ENCODE data around the gene RNF10. TPM values are rescaled to one million over a fixed set of nuclear protein-coding genes. Genes with fewer than 3 reads are reported as not detected.
A peak's percentile ranks its signal among the peaks of the same experiment; 100 is the strongest.
"Not testable (repeated sequence)": the region's sequence is repeated elsewhere in the genome, so short reads cannot be mapped to it uniquely, and the experiment has no call there.

RNF10 gene
- total RNA-seq, 1 donor from 2014 or later = 108 TPM

DNA sequence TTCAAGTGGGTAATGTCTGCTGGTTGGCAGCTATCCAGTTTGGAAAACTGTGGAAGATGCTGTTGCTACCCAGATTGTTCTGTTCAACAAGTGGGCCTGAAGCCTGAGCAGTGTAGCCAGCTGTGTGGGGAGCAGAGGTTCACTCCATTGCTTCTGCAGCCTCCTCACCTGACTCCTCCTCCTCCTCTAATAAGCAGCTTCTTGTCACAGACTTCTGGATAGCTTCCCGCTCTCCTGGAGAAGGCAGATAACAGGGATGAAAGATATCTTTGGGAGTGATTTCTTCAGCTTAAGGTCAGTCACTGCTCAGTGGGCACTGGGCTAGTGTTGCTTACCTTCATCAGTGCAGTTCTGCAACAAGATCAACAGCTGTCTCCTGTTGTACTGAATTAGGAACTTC is 45.0 kb downstream of the RNF10 start:
- no peak for DNase-seq (ENCODE audit: low read depth, low spot score)

- peak; percentile 91 for DNase-seq (ENCODE audit: low read depth, low spot score)
Observed at GRCh38 chr12:120580787-120581723, 46.9 kb downstream of the RNF10 start, which contains the start of gene POP5. POP5 (minus strand) TSS chr12:120581402; CDS start chr12:120581362, 40 bp downstream.

GRCh38 chr12:120581998-120582397 is 47.8 kb downstream of the RNF10 start:
- DNase-seq (ENCODE audit: low read depth, low spot score) = no peak

DNA sequence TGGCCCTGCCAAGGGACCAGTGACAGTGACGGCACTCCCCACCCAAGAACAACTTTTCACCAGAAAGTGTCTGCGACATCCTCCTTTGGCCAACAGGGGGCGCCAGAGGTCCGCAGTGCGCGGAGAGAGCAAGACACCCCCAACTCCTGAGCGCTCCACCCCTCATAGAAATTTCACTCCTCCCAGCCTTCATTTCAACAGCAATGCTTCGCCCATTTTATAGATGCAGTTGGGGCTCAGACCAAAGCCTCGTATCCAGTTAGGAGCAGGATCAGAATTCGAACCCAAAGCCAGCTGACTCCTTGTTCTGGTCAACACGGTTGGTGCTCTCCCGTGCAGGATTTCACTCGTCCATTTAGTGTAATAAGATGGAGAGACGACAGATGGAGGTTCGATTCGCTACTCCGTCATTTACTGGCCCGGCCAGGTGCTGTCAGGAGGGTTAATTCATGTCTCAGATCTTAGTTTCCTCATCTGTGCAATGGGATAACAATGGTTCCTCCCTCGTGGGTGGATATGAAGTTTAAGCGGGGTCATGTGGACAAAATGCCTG is 49.4 kb downstream of the RNF10 start:
- peak; percentile 19 for DNase-seq (ENCODE audit: low read depth, low spot score)

- no peak for DNase-seq (ENCODE audit: low read depth, low spot score)
Observed at GRCh38 chr12:120584343-120585149, 50.4 kb downstream of the RNF10 start.

- no peak for DNase-seq (ENCODE audit: low read depth, low spot score)
Observed at GRCh38 chr12:120586206-120586605, 52.0 kb downstream of the RNF10 start.

- no peak for DNase-seq (ENCODE audit: low read depth, low spot score)
Observed at GRCh38 chr12:120586860-120587259, 52.7 kb downstream of the RNF10 start.

GRCh38 chr12:120588371-120588770 is 54.2 kb downstream of the RNF10 start:
- no peak for DNase-seq (ENCODE audit: low read depth, low spot score)

DNA sequence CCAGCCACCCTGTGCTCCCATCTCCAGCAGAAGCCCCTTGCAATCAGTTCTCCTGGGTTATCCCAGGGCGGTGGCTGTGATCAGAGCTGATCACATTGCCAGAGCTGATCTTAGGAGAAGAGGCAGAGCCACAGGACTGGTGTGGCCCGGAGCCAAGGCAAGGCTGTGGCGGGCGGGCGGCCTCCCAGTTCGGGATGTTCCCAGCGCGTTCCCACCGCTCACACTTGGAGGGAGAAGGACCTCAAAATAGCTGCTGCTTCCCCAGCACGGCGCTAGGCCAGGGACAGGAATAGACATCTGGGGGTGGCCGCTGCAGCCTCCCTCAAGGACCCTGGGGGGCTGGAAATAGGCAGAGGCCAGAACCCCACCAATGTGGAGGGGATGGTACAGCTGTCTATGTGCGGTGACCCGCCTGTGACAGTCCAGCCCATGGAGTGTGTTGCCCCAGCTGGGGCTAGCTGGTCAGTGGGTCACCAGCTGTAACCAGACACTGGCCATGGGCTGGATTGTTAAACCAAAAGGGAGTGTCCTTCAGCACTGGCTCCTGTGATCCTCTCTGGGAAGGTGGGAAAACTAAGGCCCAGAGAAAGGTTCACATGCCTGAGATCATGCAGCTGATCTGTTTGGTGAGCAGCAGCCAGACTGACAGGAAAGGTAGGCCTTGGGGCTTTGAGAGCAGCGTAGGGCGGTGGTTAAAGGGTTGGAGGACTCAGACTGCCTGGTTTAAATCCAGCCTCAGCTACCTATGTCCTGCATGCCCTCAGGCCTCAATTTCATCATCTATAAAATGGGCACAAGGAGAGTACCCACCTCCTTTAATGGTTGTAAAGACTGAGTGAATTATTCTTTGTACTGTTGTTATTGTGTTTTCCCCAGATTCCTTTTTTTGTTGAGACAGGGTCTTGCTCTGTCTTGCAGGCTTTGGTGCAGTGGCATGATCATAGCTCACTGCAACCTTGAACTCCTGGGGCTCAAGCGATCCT is 55.1 kb downstream of the RNF10 start:
- no peak for DNase-seq (ENCODE audit: low read depth, low spot score)

- no peak for DNase-seq (ENCODE audit: low read depth, low spot score)
Observed at GRCh38 chr12:120590741-120591407, 56.7 kb downstream of the RNF10 start.

- DNase-seq (ENCODE audit: low read depth, low spot score) = no peak
Observed at GRCh38 chr12:120592121-120593049, 58.2 kb downstream of the RNF10 start.

GRCh38 chr12:120596901-120597300 is 62.7 kb downstream of the RNF10 start:
- DNase-seq (ENCODE audit: low read depth, low spot score) = no peak

DNA sequence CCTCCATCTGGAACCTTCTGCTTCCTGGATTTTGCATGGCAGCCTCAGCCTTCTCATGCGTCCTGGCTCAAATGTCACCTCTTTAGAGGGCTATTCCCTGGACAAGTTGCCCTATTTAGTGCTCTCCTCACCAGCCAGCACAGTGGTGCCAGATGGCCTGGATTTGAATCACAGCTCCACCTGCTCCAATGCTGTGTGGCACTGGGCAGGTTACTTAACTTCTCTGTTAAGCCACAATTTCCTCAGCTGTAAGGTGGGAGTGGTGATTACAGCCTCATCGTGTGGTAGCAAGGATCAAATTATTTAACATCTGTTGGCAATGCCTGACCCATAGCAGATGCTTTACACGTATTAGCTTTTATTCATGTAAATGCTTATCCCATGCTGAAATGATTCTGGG is 63.7 kb downstream of the RNF10 start:
- no peak for DNase-seq (ENCODE audit: low read depth, low spot score)

DNA sequence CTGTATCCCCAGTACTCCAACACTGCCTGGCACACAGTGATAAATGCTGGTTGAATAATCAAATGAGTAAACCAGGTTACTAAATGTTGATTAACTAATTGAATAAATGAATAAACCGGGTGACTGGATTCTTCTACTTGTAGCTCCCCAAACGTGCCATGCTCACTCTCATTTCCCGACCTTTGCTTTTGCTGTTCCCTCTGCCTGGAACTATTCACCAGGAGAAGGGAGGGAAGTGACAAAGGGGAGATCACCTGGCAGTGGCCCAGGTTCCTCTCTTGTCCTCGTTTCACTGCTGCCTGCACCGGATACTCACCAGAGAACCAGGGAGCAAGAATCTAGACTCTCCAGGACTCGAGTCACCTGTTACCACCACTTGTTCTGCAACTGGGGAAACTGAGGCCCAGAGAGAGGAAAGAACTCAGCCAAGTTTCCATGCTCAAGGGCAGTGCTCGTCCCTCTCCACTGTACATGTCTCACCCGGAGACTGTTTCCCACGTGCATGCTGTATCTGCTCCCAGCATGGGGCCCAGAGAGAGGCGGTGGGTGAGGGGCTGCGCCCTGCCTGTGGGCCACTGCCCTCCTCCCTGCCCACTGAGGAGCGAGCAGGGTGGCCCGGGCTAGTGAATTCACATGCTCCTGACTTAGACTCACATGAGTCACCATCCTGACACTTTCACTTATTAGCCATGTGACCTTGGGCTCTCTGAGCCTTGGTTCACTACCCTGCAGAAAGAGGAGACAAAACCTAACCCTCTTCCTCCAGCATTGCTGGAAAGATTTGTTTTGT is 64.7 kb downstream of the RNF10 start:
- no peak for DNase-seq (ENCODE audit: low read depth, low spot score)

DNA sequence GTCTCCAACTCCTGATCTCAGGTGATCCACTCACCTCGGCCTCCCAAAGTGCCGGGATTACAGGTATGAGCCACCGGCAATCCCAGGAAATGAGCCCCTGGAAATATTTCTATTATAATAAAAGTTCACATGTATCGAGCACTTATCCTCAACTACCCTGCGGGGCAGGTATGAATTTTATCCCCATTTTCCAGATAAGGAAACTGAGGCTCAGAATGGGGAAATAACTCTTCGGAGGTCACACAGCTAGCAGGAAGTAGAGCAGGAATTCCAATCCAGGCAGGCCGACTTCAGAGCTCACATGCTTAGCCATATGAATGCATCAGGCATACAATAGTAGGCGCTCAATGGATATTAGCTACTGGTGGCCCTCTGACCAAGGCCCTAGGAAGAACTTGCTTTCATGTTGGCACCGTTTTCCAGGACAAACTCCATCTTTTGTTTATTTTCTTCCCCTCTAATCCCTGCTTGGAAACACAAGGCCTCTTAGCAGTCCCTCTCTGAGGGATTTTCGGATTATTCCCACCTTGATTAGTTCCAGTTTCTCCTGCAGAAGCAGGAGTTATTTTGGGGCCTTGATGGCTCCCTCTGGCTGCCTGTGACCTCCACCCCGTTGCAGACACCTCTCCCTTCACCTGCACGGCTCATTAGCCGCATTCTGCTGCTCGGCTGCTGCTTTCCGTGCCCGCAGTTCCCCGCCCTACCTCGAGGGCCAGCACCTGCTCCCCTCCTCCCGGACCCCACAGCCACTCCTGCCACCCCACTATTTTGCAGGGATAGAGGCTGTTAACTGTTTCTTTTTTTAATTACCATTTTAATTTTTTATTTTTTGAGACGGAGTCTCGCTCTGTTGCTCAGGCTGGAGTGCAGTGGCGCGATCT is 65.8 kb downstream of the RNF10 start:
- DNase-seq (ENCODE audit: low read depth, low spot score) = no peak

DNA sequence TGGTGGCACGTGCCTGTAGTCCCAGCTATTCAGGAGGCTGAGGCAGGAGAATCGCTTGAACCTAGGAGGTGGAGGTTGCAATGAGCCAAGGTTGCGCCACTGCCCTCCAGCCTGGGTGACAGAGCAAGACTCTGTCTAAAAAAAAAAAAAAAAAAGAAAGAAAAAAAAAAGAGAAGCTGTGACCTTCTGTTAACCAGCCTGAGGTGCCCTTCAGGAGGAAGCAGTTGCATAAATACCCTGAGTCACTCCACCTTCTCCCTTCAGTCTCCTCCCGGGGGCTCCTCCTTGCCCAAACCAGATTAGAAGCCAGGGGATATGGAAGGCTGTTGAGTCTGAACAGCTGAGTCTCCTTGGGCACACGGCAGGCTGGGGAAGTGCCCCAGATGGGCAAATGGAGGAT is 68.3 kb downstream of the RNF10 start:
- DNase-seq (ENCODE audit: low read depth, low spot score) = not testable (repeated sequence)

DNA sequence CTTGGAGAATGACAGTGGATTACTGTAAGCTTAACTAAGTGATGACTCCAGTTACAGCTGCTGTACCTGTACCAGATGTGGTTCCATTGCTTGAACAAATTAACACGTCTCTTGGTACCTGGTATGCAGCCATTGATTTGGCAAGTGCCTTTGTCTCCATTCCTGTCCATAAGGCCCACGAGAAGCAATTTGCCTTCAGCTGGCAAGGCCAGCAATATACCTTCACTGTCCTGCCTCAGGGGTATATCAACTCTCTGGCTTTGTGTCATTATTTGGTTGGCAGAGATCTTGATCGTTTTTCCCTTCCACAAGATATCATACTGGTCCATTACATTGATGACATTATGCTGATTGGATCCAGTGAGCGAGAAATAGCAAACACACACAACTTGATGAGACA is 76.4 kb downstream of the RNF10 start:
- no peak for DNase-seq (ENCODE audit: low read depth, low spot score)

Data from pulmonary artery endothelial cell (primary cell).